ENCODE measurements around the gene EPHA6.

GRCh38 chr3:97089621-97090020 lies 275.2 kb downstream of the EPHA6 start:
- TF ChIP-seq CTCF (IDR thresholded peaks at IDR 0.05; ENCODE audit: borderline replicate concordance, extremely low read depth, low read length, poor library complexity, severe bottlenecking) (no peak), EZH2 (IDR thresholded peaks at IDR 0.05; ENCODE audit: borderline replicate concordance, low read depth, low read length, severe bottlenecking) (no peak)

Measured in DND-41 (cell line).